ENCODE data around the gene CHST15.
A peak's percentile ranks its signal among the peaks of the same experiment; 100 is the strongest.

GRCh38 chr10:123967626-123968243 lies 125.7 kb downstream of the CHST15 start:
- TF ChIP-seq JUND (IDR thresholded peaks at IDR 0.05): no peak
- TF ChIP-seq HNF4A (conservative IDR thresholded peaks at IDR 0.05): no peak
- TF ChIP-seq CTCF (IDR thresholded peaks at IDR 0.05; ENCODE audit: low read depth, low read length, missing input control): peak; percentile 80
- TF ChIP-seq, protein P1, sequence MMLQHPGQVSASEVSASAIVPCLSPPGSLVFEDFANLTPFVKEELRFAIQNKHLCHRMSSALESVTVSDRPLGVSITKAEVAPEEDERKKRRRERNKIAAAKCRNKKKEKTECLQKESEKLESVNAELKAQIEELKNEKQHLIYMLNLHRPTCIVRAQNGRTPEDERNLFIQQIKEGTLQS (IDR thresholded peaks at IDR 0.05): no peak
- TF ChIP-seq GABPA (IDR thresholded peaks at IDR 0.05 in 1 of 2, conservative IDR thresholded peaks at IDR 0.05 in 1 of 2): no peak
